Muscle layer of duodenum (tissue), 2 donors: ENCODE measurements around the gene STYXL1.
A peak's percentile ranks its signal among the peaks of the same experiment; 100 is the strongest.

Experiments used
- H3K27ac ChIP-seq: one replicate; pipeline ENCODE4 v1.7.0; 2013; ENCODE audit warnings: mild to moderate bottlenecking, low read length
- H3K27me3 ChIP-seq: one replicate; pipeline ENCODE4 v1.7.0; 2013; ENCODE audit warnings: low read depth, mild to moderate bottlenecking, control low read depth, low read length
- H3K36me3 ChIP-seq, 2 donors: one replicate each; pipeline ENCODE4 v1.7.0; 2013; ENCODE audit warnings: low read length in 2 of 2, control low read depth in 1 of 2, mild to moderate bottlenecking in 1 of 2; ENCODE audit not compliant: insufficient read depth in 2 of 2, control insufficient read depth in 1 of 2
- H3K4me1 ChIP-seq, 2 donors: one replicate each; pipeline ENCODE4 v1.7.0; 2013; ENCODE audit warnings: low read length in 2 of 2, mild to moderate bottlenecking in 2 of 2, control low read depth in 1 of 2, moderate library complexity in 1 of 2; ENCODE audit not compliant: insufficient read depth in 2 of 2, control insufficient read depth in 1 of 2
- H3K4me3 ChIP-seq, 2 donors: one replicate each; pipeline ENCODE4 v1.7.0; 2013; ENCODE audit warnings: low read length in 2 of 2, low read depth in 1 of 2, mild to moderate bottlenecking in 1 of 2
- H3K9me3 ChIP-seq, 2 donors: one replicate each; pipeline ENCODE4 v1.7.0; 2013; ENCODE audit warnings: low read length in 2 of 2, control low read depth in 1 of 2, mild to moderate bottlenecking in 1 of 2; ENCODE audit not compliant: control insufficient read depth in 1 of 2
- donor health status: healthy.

Gene STYXL1

GRCh38 chr7:76076995-76077394, 29.2 kb upstream of the STYXL1 start:
- Histone ChIP-seq H3K27ac (no peak overlapping the region), H3K4me1 (no peaks in the 10 kb centered on the region), H3K27me3 (no peaks in the 10 kb centered on the region), H3K9me3 (peaks cover 0 to 9% of the 10 kb centered on the region in 2 donors), H3K4me3 (no peak overlapping the region), H3K36me3 (no peaks in the 10 kb centered on the region)

DNA sequence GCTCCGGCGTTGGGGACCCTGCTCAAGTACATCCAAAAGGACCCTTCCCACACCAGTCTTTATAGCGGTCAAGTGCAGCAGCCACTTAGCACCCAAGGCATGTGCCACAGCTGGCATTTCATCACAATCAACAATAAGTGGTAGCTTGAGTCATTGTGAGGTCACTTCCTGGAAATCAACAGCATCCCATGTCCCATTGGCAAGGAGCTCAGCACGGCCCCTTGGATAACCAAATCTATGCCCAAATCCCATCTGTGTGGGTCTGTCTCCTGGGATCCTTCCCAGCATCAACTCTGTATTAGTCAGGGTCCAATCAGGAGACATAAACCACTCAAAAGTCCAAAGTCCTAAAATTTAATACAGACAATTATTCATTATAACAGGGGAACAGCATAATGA, 27.2 kb upstream of the STYXL1 start:
- H3K9me3 ChIP-seq: peaks cover 0 to 9% of the 10 kb centered on the region in 2 donors
- H3K4me3 ChIP-seq: no peak overlapping the region
- H3K36me3 ChIP-seq: no peaks in the 10 kb centered on the region
- no peaks in the 10 kb centered on the region for H3K27me3 ChIP-seq
- H3K4me1 ChIP-seq: peaks cover 0 to 4% of the 10 kb centered on the region in 2 donors
- no peak overlapping the region for H3K27ac ChIP-seq

- peaks cover 0 to 4% of the 10 kb centered on the region in 2 donors for H3K4me1 ChIP-seq
- H3K9me3 ChIP-seq: peaks cover 0 to 9% of the 10 kb centered on the region in 2 donors
- no peaks in the 10 kb centered on the region for H3K36me3 ChIP-seq
- no peak overlapping the region for H3K4me3 ChIP-seq
- no peak overlapping the region for H3K27ac ChIP-seq
- H3K27me3 ChIP-seq: no peaks in the 10 kb centered on the region
These were observed 26.6 kb upstream of the STYXL1 start for GRCh38 chr7:76074306-76074971.

- H3K27ac ChIP-seq: no peak overlapping the region
- H3K4me1 ChIP-seq: peaks cover 0 to 9% of the 10 kb centered on the region in 2 donors
- H3K9me3 ChIP-seq: peaks cover 0 to 9% of the 10 kb centered on the region in 2 donors
- H3K4me3 ChIP-seq: no peak overlapping the region
- H3K36me3 ChIP-seq: no peaks in the 10 kb centered on the region
- H3K27me3 ChIP-seq: no peaks in the 10 kb centered on the region
These were observed 25.7 kb upstream of the STYXL1 start for GRCh38 chr7:76073335-76073990.

DNA sequence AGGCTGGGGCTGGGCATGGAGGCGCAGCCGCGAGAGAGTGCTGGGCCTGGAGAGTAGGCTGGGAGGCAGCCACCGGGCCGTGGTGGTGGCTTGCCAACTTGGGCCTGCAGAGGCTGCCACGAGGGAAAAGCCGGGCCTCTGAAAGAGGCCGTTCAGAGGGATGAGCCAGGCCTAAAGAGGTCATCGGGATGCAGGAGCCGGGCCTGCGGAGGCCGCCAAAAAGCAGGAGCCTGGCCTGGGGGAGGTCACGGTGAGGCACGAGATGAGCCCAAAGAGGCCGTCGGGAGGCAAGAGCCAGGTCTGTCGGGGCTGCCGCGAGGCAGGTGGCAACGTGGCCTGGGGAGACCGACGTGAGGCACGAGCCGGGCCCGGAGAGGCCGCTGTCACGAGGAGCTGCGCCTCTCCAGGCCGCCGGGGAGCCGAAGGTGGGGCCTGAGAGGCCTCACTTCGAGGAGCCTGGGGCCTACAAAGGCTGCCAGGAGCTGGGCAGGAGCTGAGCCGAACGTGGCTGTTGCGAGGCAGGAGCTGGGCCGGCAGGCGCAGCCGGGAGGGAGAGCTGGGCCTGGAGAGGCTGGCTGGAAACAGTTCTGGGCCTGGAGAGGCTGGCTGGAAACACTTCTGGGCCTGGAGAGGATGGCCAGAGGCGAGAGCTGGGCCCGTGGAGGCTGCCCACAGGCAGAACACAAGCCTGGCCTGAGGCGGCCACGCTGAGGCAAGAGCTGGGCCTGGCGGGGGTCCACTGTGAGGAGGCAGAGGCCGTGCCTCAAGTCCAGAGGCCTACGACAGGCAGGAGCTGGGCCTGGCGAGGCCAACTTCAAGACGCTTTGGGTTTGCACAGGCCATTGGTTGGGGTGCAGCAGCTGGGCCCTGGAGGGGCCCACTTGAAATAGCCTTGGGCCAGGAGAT, 24.7 kb upstream of the STYXL1 start:
- Histone ChIP-seq H3K4me1 (peaks cover 0 to 9% of the 10 kb centered on the region in 2 donors), H3K9me3 (peaks cover 0 to 9% of the 10 kb centered on the region in 2 donors), H3K36me3 (peaks cover 2 to 5% of the 10 kb centered on the region in 2 donors), H3K27me3 (no peaks in the 10 kb centered on the region), H3K4me3 (no peak overlapping the region), H3K27ac (no peak overlapping the region)

- H3K4me3 ChIP-seq: no peak overlapping the region
- H3K36me3 ChIP-seq: peaks cover 10 to 14% of the 10 kb centered on the region in 2 donors
- H3K4me1 ChIP-seq: peaks cover 0 to 9% of the 10 kb centered on the region in 2 donors
- peaks cover 0 to 9% of the 10 kb centered on the region in 2 donors for H3K9me3 ChIP-seq
- H3K27ac ChIP-seq: peak overlapping the region; percentile 49
- no peaks in the 10 kb centered on the region for H3K27me3 ChIP-seq
These were observed 23.8 kb upstream of the STYXL1 start for GRCh38 chr7:76071316-76072242.

- H3K9me3 ChIP-seq: no peaks in the 10 kb centered on the region
- no peaks in the 10 kb centered on the region for H3K27me3 ChIP-seq
- H3K36me3 ChIP-seq: peaks cover 33 to 38% of the 10 kb centered on the region in 2 donors
- peaks cover 0 to 9% of the 10 kb centered on the region in 2 donors for H3K4me1 ChIP-seq
- H3K27ac ChIP-seq: no peak overlapping the region
- no peak overlapping the region for H3K4me3 ChIP-seq
These were observed 21.4 kb upstream of the STYXL1 start for GRCh38 chr7:76069238-76069638.

- H3K27me3 ChIP-seq: no peaks in the 10 kb centered on the region
- H3K9me3 ChIP-seq: no peaks in the 10 kb centered on the region
- H3K4me1 ChIP-seq: peaks cover 0 to 9% of the 10 kb centered on the region in 2 donors
- H3K36me3 ChIP-seq: peaks cover 48 to 60% of the 10 kb centered on the region in 2 donors
- H3K27ac ChIP-seq: no peak overlapping the region
- no peak overlapping the region for H3K4me3 ChIP-seq
These were observed 19.1 kb upstream of the STYXL1 start for GRCh38 chr7:76066716-76067503.

- Histone ChIP-seq H3K27me3 (no peaks in the 10 kb centered on the region), H3K4me1 (peaks cover 0 to 5% of the 10 kb centered on the region in 2 donors), H3K4me3 (no peak overlapping the region), H3K36me3 (peaks cover 63 to 78% of the 10 kb centered on the region in 2 donors), H3K9me3 (no peaks in the 10 kb centered on the region), H3K27ac (no peak overlapping the region)
These were observed 17.3 kb upstream of the STYXL1 start for GRCh38 chr7:76065016-76065612.
